Testis (tissue), 2 donors: ENCODE measurements around the gene IFFO2.

Source experiments
- CTCF ChIP-seq, 3 experiments: fragments of 450-650 bp in 2 of 3; fragments of 200-600 bp in 1 of 3; sonication (generic) in 1 of 3; IDR thresholded peaks; one replicate each; pipeline ENCODE4 v1.5.1; 2016 to 2019; ENCODE audit warnings: antibody characterized with exemption in 3 of 3, mild to moderate bottlenecking in 2 of 3, moderate library complexity in 1 of 3
- POLR2A ChIP-seq: fragments of 450-650 bp; IDR thresholded peaks from one replicate; pipeline ENCODE4 v1.6.1; 2017; ENCODE audit warnings: antibody characterized with exemption, mild to moderate bottlenecking, moderate library complexity

GRCh38 chr1:18891426-18891780 is 65.1 kb downstream of the IFFO2 start:
- TF ChIP-seq CTCF (IDR thresholded peaks at IDR 0.05) (no peak), POLR2A (no peak)
